Fibroblast of lung (primary cell): Measurements from ENCODE around the gene TMEM242. TPM values are rescaled to one million over a fixed set of nuclear protein-coding genes. Genes with fewer than 3 reads are reported as not detected.

Experiments
- DNase-seq, 2 donors: peaks; one replicate each; pipeline versions ENCODE4 v3.0.0 to v3.0.0-alpha.2; 2010; ENCODE audit warnings: low read depth in 2 of 2
- H2AFZ ChIP-seq: 2 replicates; pipeline ENCODE4 v1.5.1; 2012; ENCODE audit warnings: low read length, control low read depth, inconsistent platforms
- H3K27ac ChIP-seq: 2 replicates; pipeline ENCODE4 v1.5.1; 2011; ENCODE audit warnings: low read length, control low read depth; ENCODE audit not compliant: insufficient read depth
- H3K27me3 ChIP-seq: 2 replicates; pipeline ENCODE4 v1.5.1; 2011; ENCODE audit warnings: mild to moderate bottlenecking, low read length; ENCODE audit not compliant: control insufficient read depth, insufficient read depth
- H3K36me3 ChIP-seq: 2 replicates; pipeline ENCODE4 v1.5.1; 2011; ENCODE audit warnings: low read length; ENCODE audit not compliant: control insufficient read depth, insufficient read depth
- H3K4me1 ChIP-seq: 2 replicates; pipeline ENCODE4 v1.5.1; 2011; ENCODE audit warnings: low read length; ENCODE audit not compliant: control insufficient read depth, insufficient read depth; ENCODE audit errors: extremely low read depth
- H3K4me2 ChIP-seq: 2 replicates; pipeline ENCODE4 v1.5.1; 2011; ENCODE audit warnings: low read length, control low read depth; ENCODE audit not compliant: insufficient read depth; ENCODE audit errors: extremely low read depth
- H3K4me3 ChIP-seq, 4 experiments: fragments of 200-600 bp in 1 of 4; sonication (generic) in 1 of 4; replicated peaks in 1 of 4; 2 replicates each; pipeline ENCODE4 v1.5.1; 2011 to 2016; ENCODE audit warnings: low read length in 4 of 4, low read depth in 3 of 4, mild to moderate bottlenecking in 3 of 4, control low read depth in 2 of 4, inconsistent platforms in 1 of 4, mixed read lengths in 1 of 4; ENCODE audit not compliant: insufficient read depth in 1 of 4; ENCODE audit errors: control extremely low read depth in 1 of 4
- H3K79me2 ChIP-seq: 2 replicates; pipeline ENCODE4 v1.5.1; 2012; ENCODE audit warnings: mild to moderate bottlenecking, low read length, inconsistent platforms; ENCODE audit not compliant: control insufficient read depth, insufficient read depth
- H3K9ac ChIP-seq: 2 replicates; pipeline ENCODE4 v1.5.1; 2011; ENCODE audit warnings: mild to moderate bottlenecking, low read length, control low read depth; ENCODE audit not compliant: insufficient read depth
- H3K9me3 ChIP-seq: 2 replicates; pipeline ENCODE4 v1.5.1; 2012; ENCODE audit warnings: low read depth, low read length; ENCODE audit not compliant: control insufficient read depth, insufficient read depth
- H4K20me1 ChIP-seq: 2 replicates; pipeline ENCODE4 v1.5.1; 2011; ENCODE audit warnings: low read length; ENCODE audit not compliant: control insufficient read depth, insufficient read depth; ENCODE audit errors: extremely low read depth
- EZH2 ChIP-seq: IDR thresholded peaks from 2 replicates; pipeline ENCODE4 v1.5.1; 2012; ENCODE audit warnings: low read length, control low read depth, mild to moderate bottlenecking; ENCODE audit errors: missing control alignments
- polyA plus RNA-seq, 2 donors: library from polyadenylated mRNA; depleted of rRNA in 1 of 2; stranded (reverse) in 1 of 2; unstranded in 1 of 2; fragments of >200 nt; gene quantifications; 2 replicates each; pipeline ENCODE4 v1.2.1, GENCODE V29; 2011 to 2012; ENCODE audit warnings: missing spikeins in 1 of 2
- total RNA-seq: library from RNA; depleted of rRNA; stranded (reverse); fragments of >200 nt; gene quantifications from 2 replicates; pipeline ENCODE4 v1.2.1, GENCODE V29; 2014
- TF ChIP-seq, protein P1 (sequence below), 2 donors: IDR thresholded peaks in 1 of 2; conservative IDR thresholded peaks in 1 of 2; 1 replicate in 1 of 2; 2 replicates in 1 of 2; pipeline ENCODE4 v1.5.1; 2011 to 2012; ENCODE audit warnings: low read length in 2 of 2, control low read depth in 1 of 2, inconsistent platforms in 1 of 2, low read depth in 1 of 2, mild to moderate bottlenecking in 1 of 2

The TMEM242 gene
- total and polyA plus RNA-seq, 2 donors (not counting 1 experiment from before 2014, with no cell fraction given), result 7.3 to 7.8 TPM

DNA sequence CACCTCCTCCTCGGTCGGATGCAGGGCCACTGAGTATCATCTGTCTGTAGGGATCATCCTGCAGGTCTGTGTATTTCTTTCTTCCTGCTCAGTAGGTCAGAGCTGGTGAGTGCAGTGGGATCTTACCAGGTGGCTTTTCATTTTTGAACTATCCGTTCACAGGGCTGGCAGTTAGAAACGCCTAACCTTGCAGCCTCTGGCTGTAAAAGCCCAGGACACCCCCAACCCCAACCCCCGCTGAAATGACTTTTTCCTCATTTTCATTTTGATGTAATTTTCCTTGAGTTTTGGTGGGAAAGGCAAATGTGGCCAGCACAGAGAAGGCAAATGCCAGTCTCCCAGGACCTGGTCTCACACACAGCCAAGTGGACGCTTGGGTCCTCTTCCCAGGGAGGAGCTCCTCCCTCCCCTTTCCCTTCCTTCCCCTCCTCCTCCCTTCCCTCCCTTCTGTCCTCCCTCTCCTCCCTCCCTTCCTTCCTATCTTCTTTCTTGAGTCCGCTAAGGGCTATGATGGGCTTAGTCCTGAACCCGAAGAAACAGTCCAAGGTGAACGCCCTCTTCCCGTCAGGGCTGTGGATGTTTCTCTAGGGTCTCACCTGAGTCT lies 36.0 kb downstream of the TMEM242 start:
- TF ChIP-seq, protein P1, sequence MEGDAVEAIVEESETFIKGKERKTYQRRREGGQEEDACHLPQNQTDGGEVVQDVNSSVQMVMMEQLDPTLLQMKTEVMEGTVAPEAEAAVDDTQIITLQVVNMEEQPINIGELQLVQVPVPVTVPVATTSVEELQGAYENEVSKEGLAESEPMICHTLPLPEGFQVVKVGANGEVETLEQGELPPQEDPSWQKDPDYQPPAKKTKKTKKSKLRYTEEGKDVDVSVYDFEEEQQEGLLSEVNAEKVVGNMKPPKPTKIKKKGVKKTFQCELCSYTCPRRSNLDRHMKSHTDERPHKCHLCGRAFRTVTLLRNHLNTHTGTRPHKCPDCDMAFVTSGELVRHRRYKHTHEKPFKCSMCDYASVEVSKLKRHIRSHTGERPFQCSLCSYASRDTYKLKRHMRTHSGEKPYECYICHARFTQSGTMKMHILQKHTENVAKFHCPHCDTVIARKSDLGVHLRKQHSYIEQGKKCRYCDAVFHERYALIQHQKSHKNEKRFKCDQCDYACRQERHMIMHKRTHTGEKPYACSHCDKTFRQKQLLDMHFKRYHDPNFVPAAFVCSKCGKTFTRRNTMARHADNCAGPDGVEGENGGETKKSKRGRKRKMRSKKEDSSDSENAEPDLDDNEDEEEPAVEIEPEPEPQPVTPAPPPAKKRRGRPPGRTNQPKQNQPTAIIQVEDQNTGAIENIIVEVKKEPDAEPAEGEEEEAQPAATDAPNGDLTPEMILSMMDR (conservative IDR thresholded peaks at IDR 0.05 in 1 of 2, IDR thresholded peaks at IDR 0.05 in 1 of 2; ENCODE audit: low read depth in 1 of 2, low read length in 2 of 2), result no peak
- TF ChIP-seq EZH2, result no peak
- Histone ChIP-seq H3K9me3 (no peaks in the 10 kb centered on the region), H3K79me2 (no peaks in the 10 kb centered on the region), H3K9ac (no peak overlapping the region), H3K4me3 (no peak overlapping the region), H4K20me1 (no peaks in the 10 kb centered on the region), H3K27ac (no peak overlapping the region), H3K4me2 (no peak overlapping the region), H3K36me3 (no peaks in the 10 kb centered on the region), H3K4me1 (no peaks in the 10 kb centered on the region), H2AFZ (no peak overlapping the region), H3K27me3 (no peaks in the 10 kb centered on the region)
- no peak for DNase-seq

DNA sequence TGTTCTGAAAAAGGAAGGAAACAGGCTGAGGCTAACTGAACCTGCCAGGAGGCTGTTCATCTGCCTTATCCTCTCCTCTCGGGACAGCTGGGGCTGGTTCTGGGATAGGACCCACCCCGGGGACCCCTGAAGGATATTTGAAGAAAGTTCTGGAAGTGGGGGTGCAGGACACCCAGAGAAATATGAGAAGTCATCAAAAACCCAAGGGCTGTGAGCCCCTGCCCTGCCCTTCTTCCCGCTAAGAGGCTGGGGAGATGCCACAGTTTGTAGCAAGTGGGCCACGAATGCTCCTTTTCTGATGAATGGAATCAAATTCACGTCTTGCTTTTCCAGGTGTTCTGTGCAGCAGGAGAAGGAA lies 37.9 kb downstream of the TMEM242 start:
- H4K20me1 ChIP-seq, result no peaks in the 10 kb centered on the region
- H3K4me2 ChIP-seq, result no peak overlapping the region
- H3K4me3 ChIP-seq, result no peak overlapping the region
- no peaks in the 10 kb centered on the region for H3K27me3 ChIP-seq
- no peaks in the 10 kb centered on the region for H3K36me3 ChIP-seq
- no peaks in the 10 kb centered on the region for H3K9me3 ChIP-seq
- no peaks in the 10 kb centered on the region for H3K4me1 ChIP-seq
- TF ChIP-seq EZH2, result no peak
- TF ChIP-seq, protein P1 (conservative IDR thresholded peaks at IDR 0.05 in 1 of 2, IDR thresholded peaks at IDR 0.05 in 1 of 2; ENCODE audit: low read depth in 1 of 2, low read length in 2 of 2), result no peak
- DNase-seq, result no peak
- H3K27ac ChIP-seq, result no peak overlapping the region
- H3K9ac ChIP-seq, result no peak overlapping the region
- no peaks in the 10 kb centered on the region for H3K79me2 ChIP-seq
- no peak overlapping the region for H2AFZ ChIP-seq

DNA sequence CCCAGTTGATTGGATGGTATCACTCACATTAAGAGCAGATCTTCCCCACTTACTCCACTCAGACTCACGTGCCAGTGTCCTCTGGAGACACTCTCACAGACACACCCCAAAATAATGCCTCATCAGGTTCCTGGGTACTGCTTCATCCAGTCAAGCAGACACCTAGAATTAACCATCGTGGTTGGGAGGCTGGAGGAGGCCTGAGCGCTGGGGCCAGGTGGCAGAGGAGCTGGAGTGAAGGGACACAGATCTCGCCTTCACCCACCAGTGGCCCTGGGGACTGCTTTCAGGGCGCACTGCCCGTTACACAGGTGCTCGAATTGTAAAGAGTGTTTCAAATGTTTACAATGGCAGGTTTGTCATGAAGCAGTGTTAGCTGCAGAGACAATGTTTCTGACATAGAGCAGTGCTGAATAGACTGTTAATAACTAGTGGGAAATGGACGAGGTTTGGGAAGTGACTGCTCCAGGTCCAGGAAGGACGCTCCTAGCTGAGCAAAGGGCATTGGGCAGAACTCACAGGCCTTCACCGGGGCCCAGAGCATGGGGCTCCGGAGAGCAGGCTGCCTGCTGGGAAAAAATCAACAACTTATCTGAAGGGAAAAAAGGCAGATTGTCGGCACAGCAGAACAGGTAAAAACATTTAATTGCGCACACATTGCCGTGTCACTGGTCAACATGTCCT lies 38.4 kb downstream of the TMEM242 start:
- H3K4me2 ChIP-seq, result no peak overlapping the region
- H3K9ac ChIP-seq, result no peak overlapping the region
- no peaks in the 10 kb centered on the region for H3K9me3 ChIP-seq
- H3K4me1 ChIP-seq, result no peaks in the 10 kb centered on the region
- H2AFZ ChIP-seq, result no peak overlapping the region
- H3K27me3 ChIP-seq, result no peaks in the 10 kb centered on the region
- H3K4me3 ChIP-seq, result no peak overlapping the region
- DNase-seq, result no peak
- H3K79me2 ChIP-seq, result no peaks in the 10 kb centered on the region
- TF ChIP-seq EZH2, result no peak
- TF ChIP-seq, protein P1 (conservative IDR thresholded peaks at IDR 0.05 in 1 of 2, IDR thresholded peaks at IDR 0.05 in 1 of 2; ENCODE audit: low read depth in 1 of 2, low read length in 2 of 2), result no peak
- no peak overlapping the region for H3K27ac ChIP-seq
- no peaks in the 10 kb centered on the region for H3K36me3 ChIP-seq
- no peaks in the 10 kb centered on the region for H4K20me1 ChIP-seq
